Stimulated activated CD4-positive, alpha-beta T cell treated with anti-CD3 and anti-CD28 coated beads, Interleukin-1b, Interleukin-23, amount 100 ng/mL, for 48 hours (primary cell): ENCODE measurements around the gene NPHP4.
"Not testable (repeated sequence)": the region's sequence is repeated elsewhere in the genome, so short reads cannot be mapped to it uniquely, and the experiment has no call there.

ENCODE experiments used
- DNase-seq: peaks from one replicate; pipeline ENCODE4 v3.0.0-alpha.2; 2020

NPHP4 gene

GRCh38 chr1:6023346-6023745 is 31.1 kb upstream of the NPHP4 start:
- no peak for DNase-seq

- DNase-seq, result no peak
These were observed 30.0 kb upstream of the NPHP4 start for GRCh38 chr1:6022193-6022592.

GRCh38 chr1:6019166-6019845 is 27.1 kb upstream of the NPHP4 start:
- no peak for DNase-seq

- DNase-seq, result not testable (repeated sequence)
These were observed 25.4 kb upstream of the NPHP4 start for GRCh38 chr1:6017654-6018053.

- DNase-seq, result no peak
These were observed 24.1 kb upstream of the NPHP4 start for GRCh38 chr1:6016191-6016865.

GRCh38 chr1:6014130-6014999 is 22.1 kb upstream of the NPHP4 start:
- DNase-seq, result no peak

GRCh38 chr1:6013491-6013890 is 21.3 kb upstream of the NPHP4 start:
- no peak for DNase-seq

- no peak for DNase-seq
These were observed 20.5 kb upstream of the NPHP4 start for GRCh38 chr1:6012529-6013318.

- no peak for DNase-seq
These were observed 19.7 kb upstream of the NPHP4 start for GRCh38 chr1:6011946-6012258.

- no peak for DNase-seq
These were observed 19.1 kb upstream of the NPHP4 start for GRCh38 chr1:6011161-6011945.

GRCh38 chr1:6010554-6010953 is 18.3 kb upstream of the NPHP4 start:
- no peak for DNase-seq

GRCh38 chr1:6009120-6010040 is 17.2 kb upstream of the NPHP4 start:
- DNase-seq, result no peak

GRCh38 chr1:6008696-6009095 is 16.5 kb upstream of the NPHP4 start:
- no peak for DNase-seq

- DNase-seq, result no peak
These were observed 15.8 kb upstream of the NPHP4 start for GRCh38 chr1:6008084-6008415.

GRCh38 chr1:6007318-6008083 is 15.3 kb upstream of the NPHP4 start:
- no peak for DNase-seq

GRCh38 chr1:6006882-6007281 is 14.7 kb upstream of the NPHP4 start:
- DNase-seq, result no peak

- DNase-seq, result no peak
These were observed 13.2 kb upstream of the NPHP4 start for GRCh38 chr1:6005276-6005917.

GRCh38 chr1:6004412-6005123 is 12.3 kb upstream of the NPHP4 start:
- DNase-seq, result no peak
